ENCODE measurements around the gene SPECC1.

Gene SPECC1

GRCh38 chr17:20282526-20283308 lies 273.6 kb downstream of the SPECC1 start:
- no peak for TF ChIP-seq CTCF (IDR thresholded peaks at IDR 0.05; ENCODE audit: low read depth, low read length)
- H3K4me3 ChIP-seq (ENCODE audit: low read depth, low read length) = no peak overlapping the region
- in situ Hi-C loops (cut with HindIII; ENCODE audit: low sequenced_read_pairs) = no loop called here
- no peak for DNase-seq (ENCODE audit: low read depth, low spot score)

- peak; percentile 51 for DNase-seq (ENCODE audit: low read depth, low spot score)
- no peak for TF ChIP-seq CTCF (IDR thresholded peaks at IDR 0.05; ENCODE audit: low read depth, low read length)
- in situ Hi-C loops (cut with HindIII; ENCODE audit: low sequenced_read_pairs) = no loop called here
- H3K4me3 ChIP-seq (ENCODE audit: low read depth, low read length) = no peak overlapping the region
Measured at GRCh38 chr17:20284022-20284421, 274.9 kb downstream of the SPECC1 start.

GRCh38 chr17:20284570-20285295 lies 275.6 kb downstream of the SPECC1 start:
- peak; percentile 49 for DNase-seq (ENCODE audit: low read depth, low spot score)
- TF ChIP-seq CTCF (IDR thresholded peaks at IDR 0.05; ENCODE audit: low read depth, low read length) = no peak

GRCh38 chr17:20289984-20290383 lies 280.8 kb downstream of the SPECC1 start:
- in situ Hi-C loops (cut with HindIII; ENCODE audit: low sequenced_read_pairs) = no loop called here
- no peak for TF ChIP-seq CTCF (IDR thresholded peaks at IDR 0.05; ENCODE audit: low read depth, low read length)
- DNase-seq (ENCODE audit: low read depth, low spot score) = no peak
- H3K4me3 ChIP-seq (ENCODE audit: low read depth, low read length) = no peak overlapping the region

More at GRCh38 chr17:20284570-20285295, 275.6 kb downstream of the SPECC1 start:
- no peak overlapping the region for H3K4me3 ChIP-seq (ENCODE audit: low read depth, low read length)
- in situ Hi-C loops (cut with HindIII; ENCODE audit: low sequenced_read_pairs) = no loop called here

- no peak overlapping the region for H3K4me3 ChIP-seq (ENCODE audit: low read depth, low read length)
- DNase-seq (ENCODE audit: low read depth, low spot score) = no peak
- in situ Hi-C loops (cut with HindIII; ENCODE audit: low sequenced_read_pairs) = no loop called here
- TF ChIP-seq CTCF (IDR thresholded peaks at IDR 0.05; ENCODE audit: low read depth, low read length) = no peak
Measured at GRCh38 chr17:20291853-20292252, 282.7 kb downstream of the SPECC1 start.

GRCh38 chr17:20293501-20293900 lies 284.3 kb downstream of the SPECC1 start:
- TF ChIP-seq CTCF (IDR thresholded peaks at IDR 0.05; ENCODE audit: low read depth, low read length) = no peak

More at GRCh38 chr17:20293501-20293900, 284.3 kb downstream of the SPECC1 start:
- in situ Hi-C loops (cut with HindIII; ENCODE audit: low sequenced_read_pairs) = no loop called here
- DNase-seq (ENCODE audit: low read depth, low spot score) = no peak
- H3K4me3 ChIP-seq (ENCODE audit: low read depth, low read length) = no peak overlapping the region

All from astrocyte of the spinal cord (primary cell).